Progenitor cell of endocrine pancreas (in vitro differentiated cells): ENCODE measurements around the gene AMD1. TPM values are rescaled to one million over a fixed set of nuclear protein-coding genes. Genes with fewer than 3 reads are reported as not detected.

ENCODE experiments used
- DNase-seq: peaks from one replicate; pipeline ENCODE4 v3.0.0; 2021; ENCODE audit warnings: low spot score; ENCODE audit not compliant: unreplicated experiment
- H3K27ac Mint-ChIP-seq: 2 replicates; pipeline ENCODE4 v1.8.0; 2021; ENCODE audit warnings: mild to moderate bottlenecking, moderate library complexity, mixed read lengths
- H3K27me3 Mint-ChIP-seq: 2 replicates; pipeline ENCODE4 v1.8.0; 2021; ENCODE audit warnings: mixed read lengths
- H3K36me3 Mint-ChIP-seq: 2 replicates; pipeline ENCODE4 v1.8.0; 2022; ENCODE audit warnings: mixed read lengths; ENCODE audit not compliant: insufficient read depth
- H3K4me1 Mint-ChIP-seq: 2 replicates; pipeline ENCODE4 v1.8.0; 2021; ENCODE audit warnings: low read depth, mixed read lengths
- H3K4me3 Mint-ChIP-seq: 2 replicates; pipeline ENCODE4 v1.8.0; 2021; ENCODE audit warnings: low read depth, mild to moderate bottlenecking, moderate library complexity, mixed read lengths
- H3K9me3 Mint-ChIP-seq: 2 replicates; pipeline ENCODE4 v1.8.0; 2021; ENCODE audit warnings: low read depth, mixed read lengths
- CTCF ChIP-seq: fragments of 200-600 bp; sonication (generic); IDR thresholded peaks from one replicate; pipeline ENCODE4 v1.5.0; 2021; ENCODE audit warnings: antibody characterized with exemption, mild to moderate bottlenecking; ENCODE audit not compliant: unreplicated experiment
- total RNA-seq: library from RNA; stranded (reverse); gene quantifications from 2 replicates; pipeline ENCODE4 v1.2.1, GENCODE V29; 2021

The AMD1 gene
- total RNA-seq, 1 donor from 2014 or later, result 75.2 TPM

DNA sequence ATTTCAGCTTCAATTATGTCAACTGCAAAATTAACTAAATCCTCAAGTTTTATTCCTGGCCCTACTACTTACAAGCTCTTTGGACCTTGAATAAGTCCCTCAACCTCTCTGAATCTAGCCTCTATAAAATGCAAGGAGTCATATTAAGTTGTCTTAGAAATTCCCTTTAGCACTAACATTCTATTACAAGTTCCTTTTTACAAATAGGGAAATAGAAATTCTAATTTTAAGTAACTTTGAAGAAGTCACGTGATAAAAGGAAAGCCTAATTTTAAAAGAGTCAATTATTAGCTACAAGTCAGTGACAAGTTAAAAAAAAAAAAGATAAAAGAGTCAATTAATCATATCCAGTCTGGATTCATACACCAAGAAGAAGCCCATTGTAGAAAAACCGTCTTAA lies 59.3 kb downstream of the AMD1 start:
- TF ChIP-seq CTCF, result no peak
- DNase-seq, result no peak
- Mint-ChIP-seq H3K4me3 (no peak overlapping the region), H3K36me3 (no peaks in the 10 kb centered on the region), H3K27ac (no peak overlapping the region), H3K27me3 (no peaks in the 10 kb centered on the region), H3K4me1 (peaks cover 5% of the 10 kb centered on the region), H3K9me3 (no peaks in the 10 kb centered on the region)

GRCh38 chr6:110934381-110934898 lies 59.9 kb downstream of the AMD1 start:
- no peaks in the 10 kb centered on the region for H3K36me3 Mint-ChIP-seq
- no peaks in the 10 kb centered on the region for H3K9me3 Mint-ChIP-seq
- peaks cover 5% of the 10 kb centered on the region for H3K4me1 Mint-ChIP-seq
- TF ChIP-seq CTCF, result no peak
- no peak overlapping the region for H3K4me3 Mint-ChIP-seq
- no peak overlapping the region for H3K27ac Mint-ChIP-seq
- no peak for DNase-seq
- no peaks in the 10 kb centered on the region for H3K27me3 Mint-ChIP-seq

DNA sequence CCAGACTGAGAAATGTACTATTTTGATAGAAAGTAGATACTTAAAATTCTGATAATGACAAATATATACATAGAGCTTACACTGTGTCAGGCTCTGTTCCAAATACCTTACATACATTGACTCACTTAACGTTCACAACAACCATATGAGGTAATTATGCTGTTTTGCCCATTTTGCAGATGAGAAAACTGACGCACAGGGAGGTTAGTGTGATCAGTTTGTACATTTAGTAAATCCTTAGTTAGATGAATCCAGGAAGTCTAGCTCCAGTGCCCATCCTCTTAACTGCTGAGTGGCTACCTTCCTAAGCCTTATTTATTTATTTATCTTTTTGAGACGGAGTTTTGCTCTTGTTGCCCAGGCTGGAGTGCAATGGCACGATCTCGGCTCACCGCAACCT lies 60.6 kb downstream of the AMD1 start:
- H3K27ac Mint-ChIP-seq, result no peak overlapping the region
- TF ChIP-seq CTCF, result no peak
- H3K36me3 Mint-ChIP-seq, result no peaks in the 10 kb centered on the region
- peaks cover 5% of the 10 kb centered on the region for H3K4me1 Mint-ChIP-seq
- H3K9me3 Mint-ChIP-seq, result no peaks in the 10 kb centered on the region
- DNase-seq, result no peak
- H3K27me3 Mint-ChIP-seq, result no peaks in the 10 kb centered on the region
- no peak overlapping the region for H3K4me3 Mint-ChIP-seq

DNA sequence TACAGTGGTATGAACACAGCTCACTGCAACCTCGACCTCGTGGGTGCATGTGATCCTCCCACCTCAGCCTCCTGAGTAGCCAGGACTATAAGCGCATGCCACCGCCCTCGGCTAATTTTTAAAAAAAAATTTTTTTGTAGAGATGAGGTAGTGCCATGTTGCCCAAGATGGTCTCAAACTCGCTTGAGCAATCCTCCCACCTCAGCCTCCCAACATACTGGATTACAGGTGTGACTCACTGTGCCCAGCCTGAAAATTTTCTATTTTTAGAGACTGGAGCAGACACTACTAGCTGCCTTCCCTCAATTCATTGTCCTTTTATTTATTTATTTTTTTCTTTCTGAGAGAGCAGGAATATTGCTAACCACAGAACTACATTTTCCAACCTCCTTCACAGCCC lies 63.6 kb downstream of the AMD1 start:
- H3K36me3 Mint-ChIP-seq, result no peaks in the 10 kb centered on the region
- TF ChIP-seq CTCF, result no peak
- DNase-seq, result no peak
- peaks cover 1% of the 10 kb centered on the region for H3K4me1 Mint-ChIP-seq
- no peak overlapping the region for H3K27ac Mint-ChIP-seq
- H3K4me3 Mint-ChIP-seq, result no peak overlapping the region
- no peaks in the 10 kb centered on the region for H3K9me3 Mint-ChIP-seq
- no peaks in the 10 kb centered on the region for H3K27me3 Mint-ChIP-seq

GRCh38 chr6:110939429-110940200 lies 65.0 kb downstream of the AMD1 start:
- no peak for DNase-seq
- Mint-ChIP-seq H3K4me1 (no peaks in the 10 kb centered on the region), H3K36me3 (no peaks in the 10 kb centered on the region), H3K27ac (no peak overlapping the region), H3K27me3 (no peaks in the 10 kb centered on the region), H3K9me3 (no peaks in the 10 kb centered on the region), H3K4me3 (no peak overlapping the region)
- no peak for TF ChIP-seq CTCF
